Calu3 (cell line): ENCODE data around the gene STOM. TPM values are rescaled to one million over a fixed set of nuclear protein-coding genes. Genes with fewer than 3 reads are reported as not detected.

ENCODE experiments used
- BruUV-seq: library from RNA; stranded (reverse); fragments of 400-500 nt; replicated peaks from 2 replicates; lab custom pipeline; 2021; lab: Mats Ljungman, UMichigan
- CTCF ChIA-PET: fragments of 300-600 bp; sonication (Branson Sonifier 250); formaldehyde crosslinking; loops from one replicate; lab custom pipeline; 2022; ENCODE audit warnings: antibody characterized with exemption; lab: Charles Lee
- DNase-seq: peaks from one replicate; pipeline ENCODE4 v3.0.0; 2022
- H3K27ac Mint-ChIP-seq: one replicate; pipeline ENCODE4 v1.8.0; 2022; ENCODE audit warnings: mixed read lengths; ENCODE audit not compliant: unreplicated experiment
- H3K27me3 Mint-ChIP-seq: one replicate; pipeline ENCODE4 v1.8.0; 2022; ENCODE audit warnings: mixed read lengths; ENCODE audit not compliant: unreplicated experiment
- H3K36me3 Mint-ChIP-seq: one replicate; pipeline ENCODE4 v1.8.0; 2022; ENCODE audit warnings: mild to moderate bottlenecking, moderate library complexity, mixed read lengths; ENCODE audit not compliant: insufficient read depth, unreplicated experiment
- H3K4me1 Mint-ChIP-seq: one replicate; pipeline ENCODE4 v1.8.0; 2022; ENCODE audit warnings: mild to moderate bottlenecking, low read depth, mixed read lengths; ENCODE audit not compliant: unreplicated experiment
- H3K4me3 Mint-ChIP-seq: one replicate; pipeline ENCODE4 v1.8.0; 2022; ENCODE audit warnings: mild to moderate bottlenecking, low read depth, moderate library complexity, mixed read lengths; ENCODE audit not compliant: unreplicated experiment
- H3K9me3 Mint-ChIP-seq: one replicate; pipeline ENCODE4 v1.8.0; 2022; ENCODE audit warnings: low read depth, mixed read lengths; ENCODE audit not compliant: unreplicated experiment
- intact Hi-C: fragments of 100-400 bp; cut with micrococcal nuclease; formaldehyde crosslinking; loops from one replicate; pipeline ENCODE4 v1.10.0; 2022; ENCODE audit not compliant: unreplicated experiment
- total RNA-seq: library from RNA; stranded (reverse); gene quantifications from 2 replicates; pipeline ENCODE4 v1.2.3, GENCODE V29; 2022
- TF ChIP-seq, protein P1 (sequence below): fragments of 200-600 bp; IDR thresholded peaks from one replicate; pipeline ENCODE4 v1.8.0; 2022; ENCODE audit warnings: antibody characterized with exemption; ENCODE audit not compliant: unreplicated experiment

The STOM gene
- total RNA-seq, 1 experiment from 2014 or later: 25.5 TPM

DNA sequence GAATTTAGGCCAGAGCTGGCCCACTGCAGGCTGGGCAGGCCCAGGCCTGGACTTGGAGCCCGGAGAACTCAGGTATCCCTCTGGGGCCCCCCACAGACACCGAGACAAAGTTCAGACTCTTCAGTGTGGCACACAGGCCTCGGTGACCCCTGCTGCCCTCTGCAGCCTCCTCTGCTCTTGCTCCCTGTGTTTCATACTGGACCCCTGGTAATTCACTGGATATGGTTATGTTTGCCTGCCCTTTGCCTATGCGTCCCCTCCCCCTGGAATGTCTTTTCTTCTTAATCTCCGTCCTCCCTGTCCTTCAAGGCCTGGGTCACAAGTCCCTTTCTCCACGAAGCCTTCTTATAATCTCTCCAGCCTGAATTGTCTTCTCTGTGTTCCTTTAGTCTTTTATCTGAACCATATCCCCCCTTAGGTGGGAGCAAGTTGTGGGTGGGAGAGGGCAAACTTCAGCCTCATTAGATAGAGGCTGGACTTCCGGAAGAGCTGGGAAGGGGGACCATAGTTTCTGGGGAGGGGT is 72.0 kb downstream of the STOM start:
- Mint-ChIP-seq H3K27me3 (no peaks in the 10 kb centered on the region), H3K27ac (no peak overlapping the region), H3K36me3 (peaks cover 8% of the 10 kb centered on the region), H3K4me1 (peaks cover 27% of the 10 kb centered on the region), H3K9me3 (no peaks in the 10 kb centered on the region), H3K4me3 (no peak overlapping the region)
- DNase-seq: no peak
- no TSS peak for BruUV-seq
- TF ChIP-seq, protein P1, sequence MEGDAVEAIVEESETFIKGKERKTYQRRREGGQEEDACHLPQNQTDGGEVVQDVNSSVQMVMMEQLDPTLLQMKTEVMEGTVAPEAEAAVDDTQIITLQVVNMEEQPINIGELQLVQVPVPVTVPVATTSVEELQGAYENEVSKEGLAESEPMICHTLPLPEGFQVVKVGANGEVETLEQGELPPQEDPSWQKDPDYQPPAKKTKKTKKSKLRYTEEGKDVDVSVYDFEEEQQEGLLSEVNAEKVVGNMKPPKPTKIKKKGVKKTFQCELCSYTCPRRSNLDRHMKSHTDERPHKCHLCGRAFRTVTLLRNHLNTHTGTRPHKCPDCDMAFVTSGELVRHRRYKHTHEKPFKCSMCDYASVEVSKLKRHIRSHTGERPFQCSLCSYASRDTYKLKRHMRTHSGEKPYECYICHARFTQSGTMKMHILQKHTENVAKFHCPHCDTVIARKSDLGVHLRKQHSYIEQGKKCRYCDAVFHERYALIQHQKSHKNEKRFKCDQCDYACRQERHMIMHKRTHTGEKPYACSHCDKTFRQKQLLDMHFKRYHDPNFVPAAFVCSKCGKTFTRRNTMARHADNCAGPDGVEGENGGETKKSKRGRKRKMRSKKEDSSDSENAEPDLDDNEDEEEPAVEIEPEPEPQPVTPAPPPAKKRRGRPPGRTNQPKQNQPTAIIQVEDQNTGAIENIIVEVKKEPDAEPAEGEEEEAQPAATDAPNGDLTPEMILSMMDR: no peak
- intact Hi-C loops: no loop called here
- CTCF ChIA-PET: no interaction called here

DNA sequence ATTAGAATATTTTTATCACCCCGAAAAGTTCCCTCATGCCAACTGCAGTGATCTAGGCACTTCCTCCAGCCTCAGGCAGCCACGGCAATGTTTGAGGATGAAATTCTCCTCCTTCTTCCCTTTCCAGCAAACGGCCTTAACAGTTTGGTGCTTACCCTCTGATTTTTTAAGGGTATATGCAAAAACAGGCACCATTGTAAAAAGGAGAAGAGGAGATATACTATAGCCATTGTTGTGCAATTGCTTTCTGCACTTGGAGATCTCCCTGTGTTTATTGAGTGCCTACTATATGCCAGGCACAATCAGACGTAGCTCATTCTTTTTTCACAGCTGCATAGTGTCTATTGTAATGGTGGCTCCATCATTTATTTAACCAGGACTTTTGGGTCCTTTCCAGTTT is 72.7 kb downstream of the STOM start:
- intact Hi-C loops: no loop called here
- TF ChIP-seq, protein P1: no peak
- no TSS peak for BruUV-seq
- Mint-ChIP-seq H3K36me3 (peaks cover 8% of the 10 kb centered on the region), H3K4me3 (no peak overlapping the region), H3K27ac (no peak overlapping the region), H3K9me3 (no peaks in the 10 kb centered on the region), H3K27me3 (no peaks in the 10 kb centered on the region), H3K4me1 (peaks cover 27% of the 10 kb centered on the region)
- CTCF ChIA-PET: no interaction called here
- no peak for DNase-seq

DNA sequence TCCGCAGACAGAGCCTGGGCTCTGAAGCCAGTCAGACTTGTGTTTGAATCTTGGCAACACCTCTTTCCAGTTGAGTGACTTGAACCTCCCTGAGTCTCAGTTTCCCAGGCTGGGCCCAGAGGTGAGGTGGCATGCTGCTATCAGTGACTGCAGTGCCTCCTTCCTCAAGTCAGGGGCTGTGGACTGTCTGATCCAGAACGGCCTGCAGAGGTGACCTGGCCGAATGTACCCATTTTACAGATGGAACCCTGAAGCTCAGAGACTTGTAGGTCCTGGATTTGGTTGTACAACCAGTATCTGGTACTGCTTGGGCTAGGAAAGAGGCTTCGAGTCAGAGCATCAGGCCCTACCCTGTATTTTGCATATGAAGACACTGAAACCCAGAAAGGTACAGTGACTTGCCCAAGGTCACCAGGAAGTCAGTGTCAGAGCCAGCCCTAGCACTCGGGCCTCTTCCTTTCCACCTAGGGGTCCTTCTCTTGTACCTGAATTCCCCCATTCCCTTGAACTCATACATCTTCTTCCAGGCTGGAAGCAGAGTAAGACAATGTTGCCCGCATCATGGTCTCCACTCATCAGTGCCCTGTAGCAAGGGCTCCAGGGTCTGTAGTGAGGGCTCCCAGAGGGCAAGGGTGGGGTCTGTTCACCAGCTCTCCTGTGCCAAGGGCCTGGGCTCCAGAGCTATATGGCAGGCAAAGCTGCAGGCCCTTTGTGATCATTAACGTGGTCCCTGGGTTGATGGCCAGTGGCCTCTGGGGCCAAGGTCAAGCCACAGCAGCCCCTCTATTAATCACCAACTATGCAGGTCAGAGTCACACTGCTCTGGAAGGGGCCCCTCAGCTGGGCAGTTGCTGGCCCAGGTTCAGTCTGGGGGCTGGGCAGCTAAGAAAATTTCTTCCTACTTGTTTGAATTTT is 73.6 kb downstream of the STOM start:
- Mint-ChIP-seq H3K4me3 (no peak overlapping the region), H3K27me3 (no peaks in the 10 kb centered on the region), H3K27ac (no peak overlapping the region), H3K4me1 (peaks cover 27% of the 10 kb centered on the region), H3K36me3 (peaks cover 8% of the 10 kb centered on the region), H3K9me3 (no peaks in the 10 kb centered on the region)
- CTCF ChIA-PET: no interaction called here
- intact Hi-C loops: no loop called here
- no TSS peak for BruUV-seq
- no peak for DNase-seq
- TF ChIP-seq, protein P1: no peak

DNA sequence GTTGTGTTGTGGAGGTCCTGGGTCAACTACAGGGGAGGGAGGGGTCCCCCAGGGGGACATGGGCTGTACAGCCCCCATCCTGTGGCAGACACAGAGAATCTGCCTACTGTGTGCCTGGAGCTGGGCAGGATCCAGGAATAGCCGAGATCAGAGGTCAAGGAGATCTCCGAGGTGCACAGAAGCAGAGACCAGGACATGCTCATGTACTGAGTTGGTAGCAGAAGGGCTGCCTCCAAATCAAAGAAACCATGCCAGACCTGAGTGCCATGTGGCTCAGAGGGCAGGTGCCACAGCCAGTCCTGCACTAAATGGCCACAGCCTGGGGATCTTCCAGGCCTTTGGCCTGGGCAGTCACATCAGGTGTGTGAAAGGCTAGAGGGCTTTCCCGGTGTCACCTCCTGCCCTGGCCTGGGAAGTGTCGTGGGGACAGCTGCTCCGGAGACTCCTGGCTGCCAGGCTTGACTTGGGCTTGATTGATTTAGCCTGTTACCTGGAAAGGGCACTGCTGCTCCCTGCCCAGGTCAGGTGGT is 74.3 kb downstream of the STOM start:
- intact Hi-C loops: no loop called here
- Mint-ChIP-seq H3K27ac (no peak overlapping the region), H3K9me3 (no peaks in the 10 kb centered on the region), H3K27me3 (no peaks in the 10 kb centered on the region), H3K36me3 (peaks cover 8% of the 10 kb centered on the region), H3K4me1 (peaks cover 27% of the 10 kb centered on the region), H3K4me3 (no peak overlapping the region)
- no peak for DNase-seq
- CTCF ChIA-PET: no interaction called here
- TF ChIP-seq, protein P1: no peak
- BruUV-seq: no TSS peak
